Transverse colon (tissue), 4 donors: Measurements from ENCODE around the gene TRIM25.

Experiments used
- CTCF ChIP-seq, 5 experiments: fragments of 200-600 bp in 3 of 5; fragments of 450-650 bp in 2 of 5; sonication (generic) in 3 of 5; IDR thresholded peaks; 1 replicate in 2 of 5; 2 replicates in 3 of 5; pipeline ENCODE4 v1.5.1; 2016 to 2017; ENCODE audit warnings: antibody characterized with exemption in 5 of 5, inconsistent platforms in 3 of 5, mild to moderate bottlenecking in 2 of 5, moderate library complexity in 1 of 5
- EP300 ChIP-seq: sonication (generic); formaldehyde crosslinking; IDR thresholded peaks from one replicate; pipeline ENCODE4 v1.6.1; 2017; ENCODE audit warnings: antibody characterized with exemption, low read depth
- POLR2A ChIP-seq: fragments of 450-650 bp; IDR thresholded peaks from one replicate; pipeline ENCODE4 v1.6.1; 2016; ENCODE audit warnings: antibody characterized with exemption, mild to moderate bottlenecking, moderate library complexity
- POLR2AphosphoS5 ChIP-seq, 3 donors: sonication (generic); formaldehyde crosslinking; IDR thresholded peaks; one replicate each; pipeline ENCODE4 v1.6.1; 2016; ENCODE audit warnings: antibody characterized with exemption in 3 of 3

GRCh38 chr17:56842577-56842976, 71.3 kb downstream of the TRIM25 start:
- TF ChIP-seq POLR2A (no peak), CTCF (IDR thresholded peaks at IDR 0.05) (no peak), POLR2AphosphoS5 (IDR thresholded peaks at IDR 0.05) (no peak), EP300 (no peak)
